Anterior cingulate cortex (tissue), 58 donors: Measurements from ENCODE around the gene SRRM1.

ENCODE experiments used
- DNase-seq, 58 donors: peaks; one replicate each; lab custom pipeline; 2025; lab: John Stamatoyannopoulos, UW

The SRRM1 gene

GRCh38 chr1:24642481-24643362 is at the start of gene SRRM1:
Gene SRRM1, plus strand, starts transcription at chr1:24643302. Its CDS starts 25 bp downstream, at chr1:24643327.
- peak; percentile 93 to 100 (median 99) for DNase-seq

- DNase-seq, result no peak
Measured at GRCh38 chr1:24594328-24594598, 48.8 kb upstream of the SRRM1 start.

- DNase-seq, result no peak
Measured at GRCh38 chr1:24596401-24596880, 46.7 kb upstream of the SRRM1 start.

GRCh38 chr1:24599265-24599664 is 43.8 kb upstream of the SRRM1 start:
- DNase-seq, result no peak

- no peak for DNase-seq
Measured at GRCh38 chr1:24600551-24600950, 42.6 kb upstream of the SRRM1 start.

GRCh38 chr1:24605534-24606295 is 37.4 kb upstream of the SRRM1 start:
- DNase-seq, result no peak

- DNase-seq, result no peak
Measured at GRCh38 chr1:24606296-24606605, 36.9 kb upstream of the SRRM1 start.

GRCh38 chr1:24606621-24607020 is 36.5 kb upstream of the SRRM1 start:
- no peak for DNase-seq

- DNase-seq, result no peak
Measured at GRCh38 chr1:24609949-24610517, 33.1 kb upstream of the SRRM1 start.

- DNase-seq, result peak in 35 of 58 donors; percentile 3 to 84 (median 36)
Measured at GRCh38 chr1:24619376-24619775, 23.7 kb upstream of the SRRM1 start.

GRCh38 chr1:24620678-24621077 is 22.4 kb upstream of the SRRM1 start:
- no peak for DNase-seq

GRCh38 chr1:24621121-24621520 is 22.0 kb upstream of the SRRM1 start:
- no peak for DNase-seq

GRCh38 chr1:24622218-24622617 is 20.9 kb upstream of the SRRM1 start:
- DNase-seq, result no peak

GRCh38 chr1:24632832-24633175 is 10.3 kb upstream of the SRRM1 start:
- DNase-seq, result no peak

GRCh38 chr1:24635195-24635843 is 7.8 kb upstream of the SRRM1 start:
- DNase-seq, result peak in 2 of 58 donors; percentile 51 to 79

- no peak for DNase-seq
Measured at GRCh38 chr1:24636661-24637357, 6.3 kb upstream of the SRRM1 start.

GRCh38 chr1:24639094-24639493 is 4.0 kb upstream of the SRRM1 start:
- no peak for DNase-seq

GRCh38 chr1:24639881-24640280 is 3.2 kb upstream of the SRRM1 start:
- peak in 7 of 58 donors; percentile 8 to 30 (median 13) for DNase-seq

- DNase-seq, result peak in 1 of 58 donors; percentile 30
Measured at GRCh38 chr1:24640288-24640687, 2.8 kb upstream of the SRRM1 start.

- DNase-seq, result peak in 13 of 58 donors; percentile 2 to 27 (median 14)
Measured at GRCh38 chr1:24641646-24642151, 1.4 kb upstream of the SRRM1 start.
